Measurements from ENCODE around the gene NT5M. TPM values are rescaled to one million over a fixed set of nuclear protein-coding genes. Genes with fewer than 3 reads are reported as not detected.

Gene NT5M
- total RNA-seq, 1 experiment from 2014 or later: 6.6 TPM

DNA sequence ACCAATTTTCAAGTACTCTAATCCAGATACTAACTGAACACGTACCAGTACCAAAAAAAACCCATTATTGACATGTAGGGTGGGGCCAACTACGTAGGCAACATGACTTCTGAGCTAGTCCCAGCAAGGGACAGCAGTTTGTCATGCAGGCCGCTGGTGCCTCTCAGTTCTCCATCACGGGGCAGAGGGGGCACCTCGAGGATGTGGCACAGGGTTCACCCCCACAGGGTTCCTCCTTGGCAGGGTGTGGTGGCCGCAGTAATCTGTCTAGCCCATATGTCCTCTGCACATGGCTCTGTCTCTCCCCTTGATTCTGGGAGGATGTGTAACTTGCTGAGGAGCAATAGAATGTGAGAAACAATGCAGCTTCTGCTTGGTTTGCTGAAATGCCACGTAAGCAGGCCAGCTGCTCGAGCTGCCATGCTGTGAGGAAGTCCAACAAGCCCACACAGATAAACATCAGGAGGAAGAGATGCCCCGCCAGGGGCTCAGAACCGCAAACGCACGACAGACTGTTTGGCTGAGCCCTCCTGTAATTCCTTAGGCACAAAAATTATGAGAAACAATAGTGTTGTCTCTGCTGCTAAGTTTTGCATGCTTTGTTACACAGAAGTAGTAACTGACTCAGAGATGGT, 62.4 kb downstream of the NT5M start:
- H2BK5ac ChIP-seq (ENCODE audit: insufficient read length, low read length): no peak overlapping the region
- no peak overlapping the region for H3K14ac ChIP-seq (ENCODE audit: insufficient read depth, low read length)
- no CpG with 5 or more reads among the region's 12 CpGs for WGBS (ENCODE audit: extremely low coverage, insufficient read length, low lambda C conversion rate)
- H4K8ac ChIP-seq (replicated peaks; ENCODE audit: insufficient read length, low read depth, low read length): no peak overlapping the region
- no peaks in the 10 kb centered on the region for H3K23me2 ChIP-seq (ENCODE audit: insufficient read length, low read depth, low read length, poor library complexity, severe bottlenecking)
- no peaks in the 10 kb centered on the region for H3K79me1 ChIP-seq (ENCODE audit: insufficient read depth, low read depth, low read length, poor library complexity, severe bottlenecking)
- no peak for DNase-seq
- H4K91ac ChIP-seq (ENCODE audit: insufficient read length, low read depth, low read length): no peak overlapping the region
- H3K23ac ChIP-seq (ENCODE audit: insufficient read length, low read depth, low read length): no peak overlapping the region
- no peak overlapping the region for H3T11ph ChIP-seq (ENCODE audit: low read length)
- H2BK120ac ChIP-seq (ENCODE audit: low read depth, low read length, poor library complexity, severe bottlenecking): no peak overlapping the region
- H3K56ac ChIP-seq (ENCODE audit: insufficient read length, low read depth, low read length): no peak overlapping the region
- H2BK20ac ChIP-seq (ENCODE audit: low read depth, low read length, poor library complexity, severe bottlenecking): no peak overlapping the region
- no peak overlapping the region for H2AFZ ChIP-seq (ENCODE audit: low read length)
- no peak overlapping the region for H2BK12ac ChIP-seq (ENCODE audit: insufficient read length, low read depth, low read length)
- H3K27ac Mint-ChIP-seq: peak overlapping the region in 1 of 3 experiments; percentile 81; a peak in 1 of 7 replicates
- peaks cover 24% of the 10 kb centered on the region for H3K27me3 Mint-ChIP-seq (ENCODE audit: low read depth)
- H3K27ac ChIP-seq (ENCODE audit: insufficient read length, low read depth, low read length): no peak overlapping the region
- no peak overlapping the region for H2AK5ac ChIP-seq (ENCODE audit: insufficient read length, low read length)
- peaks cover 1 to 2% of the 10 kb centered on the region in 2 experiments; a peak in 2 of 5 replicates for H3K9me3 Mint-ChIP-seq
- H3K36me3 Mint-ChIP-seq (ENCODE audit: insufficient read depth in 1 of 3, low read depth in 3 of 3): no peaks in the 10 kb centered on the region; a peak in 1 of 7 replicates
- no peak overlapping the region for H2BK15ac ChIP-seq (ENCODE audit: low read depth, low read length)
- H3K4me2 ChIP-seq (ENCODE audit: insufficient read depth, insufficient read length, low read length): no peak overlapping the region
- H4K5ac ChIP-seq (ENCODE audit: insufficient read length, low read depth, low read length): no peak overlapping the region
- TF ChIP-seq, protein P1, sequence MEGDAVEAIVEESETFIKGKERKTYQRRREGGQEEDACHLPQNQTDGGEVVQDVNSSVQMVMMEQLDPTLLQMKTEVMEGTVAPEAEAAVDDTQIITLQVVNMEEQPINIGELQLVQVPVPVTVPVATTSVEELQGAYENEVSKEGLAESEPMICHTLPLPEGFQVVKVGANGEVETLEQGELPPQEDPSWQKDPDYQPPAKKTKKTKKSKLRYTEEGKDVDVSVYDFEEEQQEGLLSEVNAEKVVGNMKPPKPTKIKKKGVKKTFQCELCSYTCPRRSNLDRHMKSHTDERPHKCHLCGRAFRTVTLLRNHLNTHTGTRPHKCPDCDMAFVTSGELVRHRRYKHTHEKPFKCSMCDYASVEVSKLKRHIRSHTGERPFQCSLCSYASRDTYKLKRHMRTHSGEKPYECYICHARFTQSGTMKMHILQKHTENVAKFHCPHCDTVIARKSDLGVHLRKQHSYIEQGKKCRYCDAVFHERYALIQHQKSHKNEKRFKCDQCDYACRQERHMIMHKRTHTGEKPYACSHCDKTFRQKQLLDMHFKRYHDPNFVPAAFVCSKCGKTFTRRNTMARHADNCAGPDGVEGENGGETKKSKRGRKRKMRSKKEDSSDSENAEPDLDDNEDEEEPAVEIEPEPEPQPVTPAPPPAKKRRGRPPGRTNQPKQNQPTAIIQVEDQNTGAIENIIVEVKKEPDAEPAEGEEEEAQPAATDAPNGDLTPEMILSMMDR (conservative IDR thresholded peaks at IDR 0.05): no peak
- H3K27me3 ChIP-seq (ENCODE audit: insufficient read depth, low read length): no peaks in the 10 kb centered on the region
- H4K20me1 ChIP-seq (ENCODE audit: control insufficient read depth, insufficient read depth, insufficient read length): no peaks in the 10 kb centered on the region
- no peaks in the 10 kb centered on the region for H3K9me3 ChIP-seq (ENCODE audit: control insufficient read depth, low read depth, low read length)
- H3K4me1 ChIP-seq (ENCODE audit: insufficient read depth, low read length): no peaks in the 10 kb centered on the region
- no peak overlapping the region for H3K4ac ChIP-seq (ENCODE audit: low read depth, low read length)
- H3K4me3 Mint-ChIP-seq: no peak overlapping the region; a peak in 1 of 5 replicates
- H3K4me1 Mint-ChIP-seq: peaks cover 14 to 18% of the 10 kb centered on the region in 2 experiments
- no peaks in the 10 kb centered on the region for H3K79me2 ChIP-seq (ENCODE audit: insufficient read depth, low read length)
- no peak overlapping the region for H3K18ac ChIP-seq (ENCODE audit: insufficient read length, low read depth, low read length)
- H3K9ac ChIP-seq (ENCODE audit: extremely low read depth, insufficient read length, low read length): no peak overlapping the region

Data from H9 (cell line).